Neural cell (in vitro differentiated cells): ENCODE measurements around the gene CDH12. TPM values are rescaled to one million over a fixed set of nuclear protein-coding genes. Genes with fewer than 3 reads are reported as not detected.
"Not testable (repeated sequence)": the region's sequence is repeated elsewhere in the genome, so short reads cannot be mapped to it uniquely, and the experiment has no call there.

Source experiments
- H2AFZ ChIP-seq: fragments of 200-600, 300-800 bp; sonication (generic), shearing (Covaris generic); 2 replicates; pipeline ENCODE4 v1.6.0; 2014; ENCODE audit warnings: low read depth, mild to moderate bottlenecking, antibody characterized with exemption, low read length, moderate library complexity
- H3F3A ChIP-seq: fragments of 200-600 bp; shearing (Covaris generic); 2 replicates; pipeline ENCODE4 v1.6.1; 2016; ENCODE audit warnings: mild to moderate bottlenecking, moderate library complexity, mixed read lengths, antibody characterized with exemption, low read length; ENCODE audit not compliant: insufficient read depth, poor library complexity, severe bottlenecking
- H3K27ac ChIP-seq: fragments of 200-600, 300-800 bp; sonication (generic), shearing (Covaris generic); 2 replicates; pipeline ENCODE4 v1.5.1; 2014; ENCODE audit warnings: mild to moderate bottlenecking, low read length, moderate library complexity
- H3K27me3 ChIP-seq: fragments of 300-800, 200-600 bp; sonication (generic), shearing (Covaris generic); 2 replicates; pipeline ENCODE4 v1.6.0; 2014; ENCODE audit warnings: mild to moderate bottlenecking, low read depth, low read length, moderate library complexity; ENCODE audit not compliant: insufficient read depth
- H3K36me3 ChIP-seq: fragments of 300-800, 200-600 bp; sonication (generic), shearing (Covaris generic); 2 replicates; pipeline ENCODE4 v1.5.1; 2014; ENCODE audit warnings: mild to moderate bottlenecking, antibody characterized with exemption, low read length, moderate library complexity; ENCODE audit not compliant: insufficient read depth
- H3K4me2 ChIP-seq: fragments of 300-800, 200-600 bp; sonication (generic), shearing (Covaris generic); 2 replicates; pipeline ENCODE4 v1.6.0; 2014; ENCODE audit warnings: mild to moderate bottlenecking, low read length
- H3K4me3 ChIP-seq: fragments of 300-800, 200-600 bp; sonication (generic), shearing (Covaris generic); 2 replicates; pipeline ENCODE4 v1.5.1; 2014; ENCODE audit warnings: mild to moderate bottlenecking, low read length, moderate library complexity
- H3K79me2 ChIP-seq: fragments of 200-600 bp; shearing (Covaris generic); replicated peaks from 2 replicates; pipeline ENCODE4 v1.6.0; 2014; ENCODE audit warnings: mild to moderate bottlenecking, low read length, moderate library complexity; ENCODE audit not compliant: insufficient read depth
- H3K9ac ChIP-seq: fragments of 300-800, 200-600 bp; sonication (generic), shearing (Covaris generic); 2 replicates; pipeline ENCODE4 v1.6.1; 2016; ENCODE audit warnings: mild to moderate bottlenecking, low read length, mixed read lengths
- H3K9me2 ChIP-seq: fragments of 200-600 bp; shearing (Covaris generic); 2 replicates; pipeline ENCODE4 v1.6.1; 2016; ENCODE audit warnings: mild to moderate bottlenecking, low read length, mixed read lengths; ENCODE audit not compliant: insufficient read depth
- H3K9me3 ChIP-seq: fragments of 200-600, 300-800 bp; sonication (generic), shearing (Covaris generic); 2 replicates; pipeline ENCODE4 v1.6.1; 2016; ENCODE audit warnings: mild to moderate bottlenecking, mixed run types, low read length, moderate library complexity, mixed read lengths
- H4K20me1 ChIP-seq: fragments of 200-600 bp; shearing (Covaris generic); 2 replicates; pipeline ENCODE4 v1.6.1; 2016; ENCODE audit warnings: mild to moderate bottlenecking, mixed run types; ENCODE audit not compliant: insufficient read depth
- EP300 ChIP-seq: fragments of 450-650 bp; conservative IDR thresholded peaks from 2 replicates; pipeline ENCODE4 v1.6.1; 2014; ENCODE audit warnings: antibody characterized with exemption, mild to moderate bottlenecking, moderate library complexity; ENCODE audit not compliant: poor library complexity, severe bottlenecking
- EZH2 ChIP-seq: fragments of 200-600, 300-800 bp; shearing (Covaris generic), sonication (generic); IDR thresholded peaks from 2 replicates; pipeline ENCODE4 v1.6.1; 2014; ENCODE audit warnings: antibody characterized with exemption, low read length, borderline replicate concordance, mild to moderate bottlenecking; ENCODE audit not compliant: insufficient read depth, poor library complexity, severe bottlenecking
- MXI1 ChIP-seq: fragments of 450-650 bp; conservative IDR thresholded peaks from 2 replicates; pipeline ENCODE4 v1.6.1; 2014; ENCODE audit warnings: antibody characterized with exemption, mild to moderate bottlenecking; ENCODE audit not compliant: poor library complexity, severe bottlenecking
- POLR2AphosphoS5 ChIP-seq: IDR thresholded peaks from 2 replicates; pipeline ENCODE4 v1.6.1; 2012
- RAD21 ChIP-seq: fragments of 450-650 bp; conservative IDR thresholded peaks from 2 replicates; pipeline ENCODE4 v1.6.1; 2014; ENCODE audit warnings: antibody characterized with exemption, mild to moderate bottlenecking, moderate library complexity
- SMC3 ChIP-seq: fragments of 450-650 bp; conservative IDR thresholded peaks from 2 replicates; pipeline ENCODE4 v1.6.1; 2014; ENCODE audit warnings: antibody characterized with exemption, mild to moderate bottlenecking, moderate library complexity; ENCODE audit not compliant: poor library complexity
- TAF1 ChIP-seq: IDR thresholded peaks from 2 replicates; pipeline ENCODE4 v1.6.1; 2012; ENCODE audit warnings: low read depth
- polyA plus RNA-seq: library from polyadenylated mRNA; depleted of rRNA; stranded (reverse); fragments of >200 nt; gene quantifications from 2 replicates; pipeline ENCODE4 v1.2.3, GENCODE V29; 2014
- TF ChIP-seq, protein P1 (sequence below): IDR thresholded peaks from 2 replicates; pipeline ENCODE4 v1.6.1; 2012; ENCODE audit warnings: borderline replicate concordance
- TF ChIP-seq, protein P2 (sequence below): fragments of 450-650 bp; IDR thresholded peaks from 2 replicates; pipeline ENCODE4 v1.5.1; 2014; ENCODE audit warnings: antibody characterized with exemption, mild to moderate bottlenecking, moderate library complexity; ENCODE audit not compliant: poor library complexity, severe bottlenecking

Gene CDH12
- polyA plus RNA-seq, 1 donor from 2014 or later = 2.1 TPM

DNA sequence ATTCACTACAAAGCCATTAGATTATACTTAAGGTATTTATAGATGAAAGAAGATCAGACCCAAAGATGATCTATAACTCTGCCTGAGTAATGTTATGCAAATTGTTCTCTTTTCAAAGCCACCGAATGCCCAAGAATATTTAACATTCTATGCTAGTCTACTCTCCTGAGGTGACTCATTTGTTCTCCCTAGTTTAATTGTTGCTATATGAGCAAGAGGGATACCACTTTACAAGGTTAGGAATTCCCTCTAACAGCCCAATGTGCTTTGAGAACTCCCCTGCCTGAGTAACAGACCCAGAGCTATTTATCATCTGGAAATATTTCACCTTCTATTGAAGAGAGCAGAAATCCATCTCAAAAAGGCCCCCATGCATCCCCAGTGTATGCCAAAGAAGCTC lies 867.3 kb downstream of the CDH12 start:
- H3K36me3 ChIP-seq, H4K20me1 ChIP-seq, H3K9ac ChIP-seq, H3F3A ChIP-seq, H3K79me2 ChIP-seq, H3K27ac ChIP-seq, H3K4me3 ChIP-seq, H3K4me2 ChIP-seq, H3K27me3 ChIP-seq, H3K9me2 ChIP-seq, H2AFZ ChIP-seq, H3K9me3 ChIP-seq: not testable (repeated sequence)

DNA sequence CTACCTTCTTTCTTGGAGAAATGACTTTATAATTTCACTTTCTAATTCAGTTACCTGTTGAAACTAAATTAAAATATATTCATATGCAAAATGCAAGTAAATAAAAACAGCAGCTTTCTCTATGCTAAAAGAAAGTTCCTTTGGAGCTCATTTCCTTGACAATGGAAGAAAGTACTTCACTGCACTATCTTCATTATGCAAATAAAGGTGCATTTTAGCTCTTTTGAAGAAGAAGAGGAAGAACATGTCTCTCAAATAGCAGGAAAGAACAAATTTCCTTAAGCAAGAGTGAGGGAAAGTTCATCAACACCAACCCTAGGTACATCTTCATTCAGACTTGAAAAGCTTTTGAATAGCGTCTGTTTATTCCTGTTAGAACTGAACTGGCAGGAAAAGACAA lies 901.6 kb downstream of the CDH12 start:
- not testable (repeated sequence) for H2AFZ ChIP-seq, H3K27me3 ChIP-seq, H3K79me2 ChIP-seq, H3K36me3 ChIP-seq, H3K9me3 ChIP-seq, H3K27ac ChIP-seq, H3K4me2 ChIP-seq, H3F3A ChIP-seq, H4K20me1 ChIP-seq, H3K4me3 ChIP-seq, H3K9ac ChIP-seq, H3K9me2 ChIP-seq

DNA sequence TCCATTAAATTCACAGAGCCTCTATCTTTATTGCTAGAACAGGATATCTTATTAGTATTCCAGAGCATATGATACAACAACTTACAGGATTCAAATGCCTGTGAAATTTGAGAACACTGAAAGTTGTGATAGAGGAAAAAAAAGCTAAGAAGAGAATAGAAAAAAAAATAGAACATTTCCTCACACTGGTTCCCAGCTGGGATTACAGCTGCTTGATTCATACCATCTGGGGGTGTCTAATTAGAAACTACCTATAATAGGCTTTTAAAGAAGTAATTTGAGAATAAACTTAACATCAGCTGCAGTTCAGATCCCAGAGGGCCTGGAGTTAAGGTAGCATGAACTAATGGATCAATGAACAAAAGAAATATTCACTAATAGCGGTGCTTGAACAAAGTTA lies 922.0 kb downstream of the CDH12 start:
- Histone ChIP-seq H3F3A (no peaks in the 10 kb centered on the region), H3K27ac (no peak overlapping the region), H3K9ac (no peak overlapping the region), H3K4me3 (no peak overlapping the region), H2AFZ (no peak overlapping the region), H3K4me2 (no peak overlapping the region), H3K9me3 (no peaks in the 10 kb centered on the region), H4K20me1 (no peaks in the 10 kb centered on the region), H3K27me3 (no peaks in the 10 kb centered on the region), H3K9me2 (no peaks in the 10 kb centered on the region), H3K79me2 (no peaks in the 10 kb centered on the region), H3K36me3 (no peaks in the 10 kb centered on the region)
- TF ChIP-seq SMC3 = no peak
- TF ChIP-seq, protein P1, sequence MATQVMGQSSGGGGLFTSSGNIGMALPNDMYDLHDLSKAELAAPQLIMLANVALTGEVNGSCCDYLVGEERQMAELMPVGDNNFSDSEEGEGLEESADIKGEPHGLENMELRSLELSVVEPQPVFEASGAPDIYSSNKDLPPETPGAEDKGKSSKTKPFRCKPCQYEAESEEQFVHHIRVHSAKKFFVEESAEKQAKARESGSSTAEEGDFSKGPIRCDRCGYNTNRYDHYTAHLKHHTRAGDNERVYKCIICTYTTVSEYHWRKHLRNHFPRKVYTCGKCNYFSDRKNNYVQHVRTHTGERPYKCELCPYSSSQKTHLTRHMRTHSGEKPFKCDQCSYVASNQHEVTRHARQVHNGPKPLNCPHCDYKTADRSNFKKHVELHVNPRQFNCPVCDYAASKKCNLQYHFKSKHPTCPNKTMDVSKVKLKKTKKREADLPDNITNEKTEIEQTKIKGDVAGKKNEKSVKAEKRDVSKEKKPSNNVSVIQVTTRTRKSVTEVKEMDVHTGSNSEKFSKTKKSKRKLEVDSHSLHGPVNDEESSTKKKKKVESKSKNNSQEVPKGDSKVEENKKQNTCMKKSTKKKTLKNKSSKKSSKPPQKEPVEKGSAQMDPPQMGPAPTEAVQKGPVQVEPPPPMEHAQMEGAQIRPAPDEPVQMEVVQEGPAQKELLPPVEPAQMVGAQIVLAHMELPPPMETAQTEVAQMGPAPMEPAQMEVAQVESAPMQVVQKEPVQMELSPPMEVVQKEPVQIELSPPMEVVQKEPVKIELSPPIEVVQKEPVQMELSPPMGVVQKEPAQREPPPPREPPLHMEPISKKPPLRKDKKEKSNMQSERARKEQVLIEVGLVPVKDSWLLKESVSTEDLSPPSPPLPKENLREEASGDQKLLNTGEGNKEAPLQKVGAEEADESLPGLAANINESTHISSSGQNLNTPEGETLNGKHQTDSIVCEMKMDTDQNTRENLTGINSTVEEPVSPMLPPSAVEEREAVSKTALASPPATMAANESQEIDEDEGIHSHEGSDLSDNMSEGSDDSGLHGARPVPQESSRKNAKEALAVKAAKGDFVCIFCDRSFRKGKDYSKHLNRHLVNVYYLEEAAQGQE = no peak
- TF ChIP-seq EP300 = no peak
- TF ChIP-seq TAF1 = no peak
- no peak for TF ChIP-seq POLR2AphosphoS5
- TF ChIP-seq MXI1 = no peak
- no peak for TF ChIP-seq RAD21
- TF ChIP-seq, protein P2, sequence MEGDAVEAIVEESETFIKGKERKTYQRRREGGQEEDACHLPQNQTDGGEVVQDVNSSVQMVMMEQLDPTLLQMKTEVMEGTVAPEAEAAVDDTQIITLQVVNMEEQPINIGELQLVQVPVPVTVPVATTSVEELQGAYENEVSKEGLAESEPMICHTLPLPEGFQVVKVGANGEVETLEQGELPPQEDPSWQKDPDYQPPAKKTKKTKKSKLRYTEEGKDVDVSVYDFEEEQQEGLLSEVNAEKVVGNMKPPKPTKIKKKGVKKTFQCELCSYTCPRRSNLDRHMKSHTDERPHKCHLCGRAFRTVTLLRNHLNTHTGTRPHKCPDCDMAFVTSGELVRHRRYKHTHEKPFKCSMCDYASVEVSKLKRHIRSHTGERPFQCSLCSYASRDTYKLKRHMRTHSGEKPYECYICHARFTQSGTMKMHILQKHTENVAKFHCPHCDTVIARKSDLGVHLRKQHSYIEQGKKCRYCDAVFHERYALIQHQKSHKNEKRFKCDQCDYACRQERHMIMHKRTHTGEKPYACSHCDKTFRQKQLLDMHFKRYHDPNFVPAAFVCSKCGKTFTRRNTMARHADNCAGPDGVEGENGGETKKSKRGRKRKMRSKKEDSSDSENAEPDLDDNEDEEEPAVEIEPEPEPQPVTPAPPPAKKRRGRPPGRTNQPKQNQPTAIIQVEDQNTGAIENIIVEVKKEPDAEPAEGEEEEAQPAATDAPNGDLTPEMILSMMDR = no peak
- no peak for TF ChIP-seq EZH2
